HCT116 (cell line): ENCODE data around the gene GPHA2. TPM values are rescaled to one million over a fixed set of nuclear protein-coding genes. Genes with fewer than 3 reads are reported as not detected.

Source experiments
- ATAC-seq: fragments of 200-7000 bp; cut with Tn5 transposase; 2 replicates; pipeline ENCODE4 v1.9.1; 2020; ENCODE audit warnings: mild to moderate bottlenecking, moderate library complexity
- BruUV-seq: library from RNA; stranded (reverse); fragments of 400-500 nt; replicated peaks from 2 replicates; lab custom pipeline; 2021; lab: Mats Ljungman, UMichigan
- CTCF ChIA-PET: fragments of 300-600 bp; sonication (Branson Sonifier 250); formaldehyde crosslinking; loops from one replicate; lab custom pipeline; 2021; ENCODE audit warnings: antibody characterized with exemption; lab: Charles Lee
- POLR2A ChIA-PET: fragments of 300-600, 350-600 bp; sonication (Branson Sonifier 250); formaldehyde crosslinking; loops from one replicate; lab custom pipeline; 2021; ENCODE audit warnings: antibody characterized with exemption; lab: Charles Lee
- RAD21 ChIA-PET, 2 experiments: fragments of 300-600 bp; sonication (Branson Sonifier 250); formaldehyde crosslinking; loops; one replicate each; lab custom pipeline; 2023; ENCODE audit warnings: low total read pairs in 2 of 2; ENCODE audit not compliant: uncharacterized antibody in 2 of 2, unreplicated experiment in 2 of 2, low non-redundant PET in 1 of 2; lab: Charles Lee
- DNase-seq: peaks from one replicate; pipeline ENCODE4 v3.0.0-alpha.2; 2010; ENCODE audit warnings: low read depth, low spot score
- H2AFZ ChIP-seq: fragments of 200-600 bp; shearing (Covaris generic), sonication (generic); 2 replicates; pipeline ENCODE4 v1.6.1; 2017; ENCODE audit warnings: low read depth, mixed run types, mixed read lengths, antibody characterized with exemption, low read length; ENCODE audit not compliant: poor library complexity, severe bottlenecking
- H3K27ac ChIP-seq: 2 replicates; pipeline ENCODE4 v1.5.1; 2012; ENCODE audit warnings: low read depth, low read length
- H3K27me3 ChIP-seq: fragments of 200-600 bp; sonication (generic); 2 replicates; pipeline ENCODE4 v1.6.1; 2016; ENCODE audit warnings: mixed run types, low read length, mixed read lengths; ENCODE audit not compliant: insufficient read depth
- H3K36me3 ChIP-seq, 2 experiments: fragments of 200-500 bp in 1 of 2; fragments of 200-600 bp in 1 of 2; sonication (Bioruptor generic) in 1 of 2; sonication (generic) in 1 of 2; 2 replicates each; pipeline versions ENCODE4 v1.5.1 to v1.6.1; 2014 to 2016; ENCODE audit warnings: low read length in 2 of 2, inconsistent platforms in 1 of 2, mixed read lengths in 1 of 2, mixed run types in 1 of 2; ENCODE audit not compliant: insufficient read depth in 2 of 2, control insufficient read depth in 1 of 2
- H3K4me1 ChIP-seq, 2 experiments: fragments of 200-600 bp in 1 of 2; sonication (generic) in 1 of 2; 2 replicates each; pipeline versions ENCODE4 v1.5.1 to v1.6.1; 2012 to 2017; ENCODE audit warnings: low read length in 2 of 2, inconsistent platforms in 1 of 2, mild to moderate bottlenecking in 1 of 2, mixed read lengths in 1 of 2, mixed run types in 1 of 2, moderate library complexity in 1 of 2; ENCODE audit not compliant: insufficient read depth in 2 of 2, control insufficient read depth in 1 of 2
- H3K4me2 ChIP-seq: fragments of 200-600 bp; sonication (generic); 2 replicates; pipeline ENCODE4 v1.6.1; 2017; ENCODE audit warnings: mixed run types, low read length, mixed read lengths
- H3K4me3 ChIP-seq, 2 experiments: fragments of 200-600 bp in 1 of 2; sonication (generic) in 1 of 2; replicated peaks in 1 of 2; 2 replicates each; pipeline ENCODE4 v1.5.1; 2011 to 2016; ENCODE audit warnings: low read length in 2 of 2, control low read depth in 1 of 2, low read depth in 1 of 2, mild to moderate bottlenecking in 1 of 2, mixed read lengths in 1 of 2, mixed run types in 1 of 2
- H3K79me2 ChIP-seq: fragments of 200-600 bp; sonication (generic); 2 replicates; pipeline ENCODE4 v1.6.1; 2017; ENCODE audit warnings: mild to moderate bottlenecking, mixed run types, low read length, moderate library complexity, mixed read lengths; ENCODE audit not compliant: insufficient read depth
- H3K9ac ChIP-seq: fragments of 200-600 bp; sonication (generic); 2 replicates; pipeline ENCODE4 v1.6.1; 2016; ENCODE audit warnings: low read length, mixed read lengths
- H3K9me2 ChIP-seq: fragments of 200-600 bp; sonication (generic), shearing (Covaris generic); 2 replicates; pipeline ENCODE4 v1.6.1; 2017; ENCODE audit warnings: mixed run types, mild to moderate bottlenecking, moderate library complexity; ENCODE audit not compliant: insufficient read depth
- H3K9me3 ChIP-seq, 2 experiments: fragments of 200-500 bp in 1 of 2; fragments of 200-600 bp in 1 of 2; sonication (Bioruptor generic) in 1 of 2; sonication (generic) in 1 of 2; 2 replicates each; pipeline ENCODE4 v1.6.1; 2014 to 2017; ENCODE audit warnings: low read length in 2 of 2, mixed read lengths in 2 of 2, inconsistent platforms in 1 of 2, low read depth in 1 of 2, mild to moderate bottlenecking in 1 of 2, mixed run types in 1 of 2, moderate library complexity in 1 of 2; ENCODE audit not compliant: control insufficient read depth in 1 of 2, insufficient read depth in 1 of 2
- H4K20me1 ChIP-seq: fragments of 200-600 bp; sonication (generic), shearing (Covaris generic); 2 replicates; pipeline ENCODE4 v1.6.1; 2017; ENCODE audit warnings: mixed run types, mild to moderate bottlenecking, moderate library complexity; ENCODE audit not compliant: insufficient read depth
- ATF3 ChIP-seq: IDR thresholded peaks from 2 replicates; pipeline ENCODE4 v1.6.1; 2012
- CBX3 ChIP-seq: IDR thresholded peaks from 2 replicates; pipeline ENCODE4 v1.6.1; 2012; ENCODE audit warnings: low read depth
- CEBPB ChIP-seq: IDR thresholded peaks from 2 replicates; pipeline ENCODE4 v1.6.1; 2012; ENCODE audit warnings: low read depth
- CTCF ChIP-seq, 3 experiments: fragments of 200-600 bp in 1 of 3; sonication (generic) in 1 of 3; IDR thresholded peaks in 2 of 3; conservative IDR thresholded peaks in 1 of 3; 2 replicates each; pipeline ENCODE4 v1.5.1; 2012 to 2017; ENCODE audit warnings: low read depth in 2 of 3, low read length in 2 of 3, antibody characterized with exemption in 1 of 3, borderline replicate concordance in 1 of 3, control low read depth in 1 of 3, mild to moderate bottlenecking in 1 of 3, mixed read lengths in 1 of 3, mixed run types in 1 of 3, moderate library complexity in 1 of 3; ENCODE audit not compliant: insufficient read depth in 1 of 3
- EGR1 ChIP-seq: IDR thresholded peaks from 2 replicates; pipeline ENCODE4 v1.6.1; 2012; ENCODE audit warnings: low read depth
- ELF1 ChIP-seq: IDR thresholded peaks from 2 replicates; pipeline ENCODE4 v1.6.1; 2012; ENCODE audit warnings: low read depth, borderline replicate concordance
- EZH2 ChIP-seq: fragments of 200-600 bp; sonication (generic); IDR thresholded peaks from 2 replicates; pipeline ENCODE4 v1.6.1; 2017; ENCODE audit warnings: antibody characterized with exemption, mixed run types
- EZH2phosphoT487 ChIP-seq: fragments of 200-600 bp; IDR thresholded peaks from 2 replicates; pipeline ENCODE4 v1.6.1; 2018; ENCODE audit warnings: antibody characterized with exemption, borderline replicate concordance
- FOSL1 ChIP-seq: IDR thresholded peaks from 2 replicates; pipeline ENCODE4 v1.6.1; 2012; ENCODE audit warnings: low read depth
- JUND ChIP-seq: IDR thresholded peaks from 2 replicates; pipeline ENCODE4 v1.6.1; 2012
- POLR2A ChIP-seq: IDR thresholded peaks from 2 replicates; pipeline ENCODE4 v1.7.0; 2011; ENCODE audit warnings: borderline replicate concordance; ENCODE audit not compliant: insufficient read depth, insufficient read length; ENCODE audit errors: extremely low read depth
- POLR2AphosphoS5 ChIP-seq: IDR thresholded peaks from 2 replicates; pipeline ENCODE4 v1.6.1; 2011; ENCODE audit warnings: mild to moderate bottlenecking, low read depth, low read length, moderate library complexity
- REST ChIP-seq: IDR thresholded peaks from 2 replicates; pipeline ENCODE4 v1.6.1; 2012; ENCODE audit warnings: low read depth
- SIN3A ChIP-seq: IDR thresholded peaks from 2 replicates; pipeline ENCODE4 v1.6.1; 2012; ENCODE audit warnings: low read depth
- SP1 ChIP-seq: IDR thresholded peaks from 2 replicates; pipeline ENCODE4 v1.6.1; 2012; ENCODE audit warnings: low read depth
- SRF ChIP-seq: IDR thresholded peaks from 2 replicates; pipeline ENCODE4 v1.6.1; 2012; ENCODE audit warnings: low read depth
- TCF7L2 ChIP-seq: IDR thresholded peaks from 2 replicates; pipeline ENCODE4 v1.7.0; 2011; ENCODE audit warnings: borderline replicate concordance, inconsistent platforms; ENCODE audit not compliant: insufficient read depth, insufficient read length; ENCODE audit errors: extremely low read depth
- YY1 ChIP-seq: IDR thresholded peaks from 2 replicates; pipeline ENCODE4 v1.6.1; 2011; ENCODE audit warnings: low read length, low read depth, moderate library complexity, mild to moderate bottlenecking; ENCODE audit not compliant: insufficient replicate concordance; ENCODE audit errors: extremely low read depth
- ZBTB33 ChIP-seq: IDR thresholded peaks from 2 replicates; pipeline ENCODE4 v1.6.1; 2011; ENCODE audit warnings: mild to moderate bottlenecking, low read length, moderate library complexity; ENCODE audit not compliant: insufficient replicate concordance; ENCODE audit errors: extremely low read depth
- ZFX ChIP-seq: fragments of 450-650 bp; IDR thresholded peaks from 2 replicates; pipeline ENCODE4 v1.6.1; 2017
- intact Hi-C: fragments of 100-400 bp; cut with micrococcal nuclease; formaldehyde crosslinking; loops from 2 replicates; pipeline ENCODE4 v1.10.0; 2022
- total RNA-seq: library from RNA; stranded (reverse); gene quantifications from one replicate; pipeline ENCODE4 v1.2.1, GENCODE V29; 2021; ENCODE audit not compliant: unreplicated experiment

Gene GPHA2
- total RNA-seq, 1 experiment from 2014 or later, result not detected

- BruUV-seq, result no TSS peak
- Histone ChIP-seq H2AFZ (no peak overlapping the region), H3K9me2 (no peaks in the 10 kb centered on the region), H3K27ac (no peak overlapping the region), H3K4me2 (no peak overlapping the region), H3K9ac (no peak overlapping the region), H3K4me1 (no peaks in the 10 kb centered on the region), H3K36me3 (no peaks in the 10 kb centered on the region), H3K4me3 (no peak overlapping the region), H4K20me1 (no peaks in the 10 kb centered on the region), H3K9me3 (no peaks in the 10 kb centered on the region), H3K79me2 (no peaks in the 10 kb centered on the region), H3K27me3 (no peaks in the 10 kb centered on the region)
- ChIA-PET CTCF (no interaction called here), RAD21 (no interaction called here), POLR2A (no interaction called here)
- DNase-seq (no peak), ATAC-seq (no peak)
- TF ChIP-seq SP1 (no peak), EZH2phosphoT487 (no peak), SRF (no peak), SIN3A (no peak), TCF7L2 (no peak), REST (no peak), CTCF (IDR thresholded peaks at IDR 0.05 in 2 of 3, conservative IDR thresholded peaks at IDR 0.05 in 1 of 3; ENCODE audit: borderline replicate concordance in 1 of 3, insufficient read depth in 1 of 3, low read depth in 2 of 3, low read length in 2 of 3) (no peak), JUND (no peak), CBX3 (no peak), ZFX (no peak), EZH2 (no peak), ATF3 (no peak), ELF1 (no peak), FOSL1 (no peak), POLR2AphosphoS5 (no peak), YY1 (no peak), ZBTB33 (no peak), EGR1 (no peak), CEBPB (no peak), POLR2A (no peak)
- intact Hi-C loops, result no loop called here
Observed at GRCh38 chr11:64954201-64954600, 18.5 kb upstream of the GPHA2 start.
